Endometrial microvascular endothelial cells (primary cell): ENCODE results near the gene KCNJ10. TPM values are rescaled to one million over a fixed set of nuclear protein-coding genes. Genes with fewer than 3 reads are reported as not detected.

Experiments
- in situ Hi-C: cut with HindIII; loops from 2 replicates; pipeline ENCODE4 v1.10.0; 2017; ENCODE audit warnings: low sequenced_read_pairs, low pct_unique_long_range_greater_than_20kb; ENCODE audit errors: inconsistent ontology term
- total RNA-seq: library from RNA; depleted of rRNA; stranded (reverse); fragments of >200 nt; gene quantifications from one replicate; pipeline ENCODE4 v1.2.3, GENCODE V29; 2015; ENCODE audit errors: inconsistent ontology term

KCNJ10 gene
- total RNA-seq, 1 donor from 2014 or later, result not detected

DNA sequence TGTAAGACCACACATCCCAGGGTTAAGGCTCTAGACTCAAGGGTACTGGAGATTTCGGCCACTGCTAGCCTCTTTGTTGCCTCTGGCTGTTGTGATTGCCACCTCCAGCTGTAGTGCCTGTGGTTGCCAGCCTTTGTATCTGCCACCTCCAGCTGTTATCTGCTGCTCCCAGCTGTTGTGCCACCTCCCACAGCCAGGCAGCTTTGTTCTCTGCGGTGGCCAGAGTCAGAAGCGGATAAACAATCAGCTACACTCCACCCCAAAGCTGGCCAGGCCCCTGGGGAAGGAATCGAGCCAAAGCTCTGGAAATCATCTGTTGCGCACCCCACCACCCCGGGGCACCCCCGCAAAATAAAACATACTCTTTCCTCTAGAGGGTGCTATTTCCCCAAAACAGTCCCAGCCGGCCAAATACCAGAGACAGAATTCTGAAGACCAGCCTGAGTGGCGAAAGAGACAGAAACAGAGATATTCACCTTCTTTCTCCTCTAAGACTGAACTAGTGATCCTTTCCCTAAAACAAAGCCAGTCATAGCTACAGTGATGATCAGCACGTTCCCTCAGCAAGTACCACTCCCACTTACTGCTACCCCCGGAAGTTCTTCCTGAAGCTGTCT, 23.4 kb downstream of the KCNJ10 start:
- in situ Hi-C loops, result no loop called here

DNA sequence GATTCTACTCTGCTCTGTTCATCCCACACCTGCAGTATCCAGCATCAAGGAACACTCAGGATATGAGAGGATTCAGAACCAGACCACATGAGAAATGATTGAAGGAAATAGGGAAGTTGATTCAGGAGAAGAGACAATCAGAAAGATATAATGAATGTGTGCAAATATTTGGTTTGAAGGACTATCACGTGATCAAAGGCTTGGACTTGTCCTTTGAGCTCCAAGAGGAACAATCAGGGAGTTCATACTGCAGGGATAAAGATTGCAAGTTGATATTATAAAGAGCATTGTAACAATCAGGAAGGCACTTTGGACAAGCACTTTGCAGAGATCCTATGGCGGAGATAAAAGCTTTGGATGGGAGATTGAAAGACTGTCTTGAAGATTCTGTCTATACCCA, 24.3 kb downstream of the KCNJ10 start:
- in situ Hi-C loops, result no loop called here

DNA sequence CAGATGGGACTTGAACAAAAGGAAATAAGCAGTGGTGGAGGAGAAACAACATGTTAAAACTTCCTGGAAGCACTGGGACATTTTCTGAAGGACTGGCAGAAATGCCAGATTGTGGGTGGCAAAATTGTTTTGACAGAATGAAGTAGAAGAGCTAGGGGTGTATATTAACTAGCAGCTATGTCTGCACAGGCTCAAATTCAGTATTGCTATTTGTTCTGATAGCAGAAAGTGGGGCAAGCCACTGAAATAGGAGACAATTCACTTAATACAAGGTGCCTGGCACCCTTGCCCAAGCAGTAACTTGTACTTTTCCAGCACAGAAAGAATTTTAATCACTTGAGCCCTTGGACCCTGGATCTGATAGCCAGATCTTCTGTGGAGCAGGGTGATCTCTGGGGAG, 26.4 kb downstream of the KCNJ10 start:
- in situ Hi-C loops, result no loop called here

DNA sequence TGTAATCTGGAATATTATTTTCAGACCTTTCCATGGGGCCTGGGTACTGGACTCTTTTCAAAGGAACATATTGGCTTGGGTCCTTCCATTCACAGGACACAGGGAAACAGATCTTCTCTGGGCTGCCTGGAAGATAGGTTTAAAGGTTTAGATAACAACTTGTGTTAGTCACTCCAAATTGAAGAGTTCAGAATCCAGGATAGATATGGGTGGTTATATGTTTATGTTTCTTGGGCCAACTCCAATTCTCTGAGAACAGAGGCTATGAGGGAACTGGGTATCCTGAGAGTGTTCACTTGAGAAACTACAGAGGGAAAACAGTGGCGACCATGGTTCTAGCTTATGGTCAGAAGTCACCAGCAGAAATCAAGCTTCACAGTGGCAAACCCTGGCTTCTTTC, 29.5 kb downstream of the KCNJ10 start:
- in situ Hi-C loops, result no loop called here

DNA sequence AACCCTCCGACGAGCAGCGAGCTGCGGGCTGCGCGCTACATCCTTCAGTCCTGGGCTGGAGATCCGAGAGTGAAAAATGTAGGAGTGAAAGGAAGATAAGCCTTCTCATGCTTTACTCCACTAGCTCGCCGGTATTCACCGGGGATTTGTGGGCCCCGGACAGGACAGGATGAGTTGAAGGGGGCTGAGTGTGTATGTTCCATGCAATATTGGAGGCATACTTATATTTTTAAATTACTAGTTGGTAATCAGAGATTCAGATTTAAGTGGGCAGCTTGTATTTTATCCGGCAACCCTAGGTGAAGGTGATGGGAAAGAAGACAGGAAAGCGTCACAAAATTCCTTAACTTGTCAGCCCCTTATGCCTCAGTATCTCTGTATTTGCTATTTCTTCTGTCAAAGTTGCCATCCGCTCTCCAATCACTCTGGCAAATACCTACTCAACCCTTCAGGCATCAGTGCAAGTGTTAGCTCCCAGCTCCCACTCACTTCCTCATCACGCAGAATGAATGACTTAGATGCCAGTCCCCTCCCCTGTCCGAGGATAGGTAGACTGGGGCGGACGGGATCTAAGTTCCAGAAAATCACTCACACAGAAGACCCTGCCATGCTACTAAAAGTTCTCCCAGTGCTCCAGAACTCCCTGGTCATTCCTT, 37.7 kb downstream of the KCNJ10 start:
- in situ Hi-C loops, result no loop called here

DNA sequence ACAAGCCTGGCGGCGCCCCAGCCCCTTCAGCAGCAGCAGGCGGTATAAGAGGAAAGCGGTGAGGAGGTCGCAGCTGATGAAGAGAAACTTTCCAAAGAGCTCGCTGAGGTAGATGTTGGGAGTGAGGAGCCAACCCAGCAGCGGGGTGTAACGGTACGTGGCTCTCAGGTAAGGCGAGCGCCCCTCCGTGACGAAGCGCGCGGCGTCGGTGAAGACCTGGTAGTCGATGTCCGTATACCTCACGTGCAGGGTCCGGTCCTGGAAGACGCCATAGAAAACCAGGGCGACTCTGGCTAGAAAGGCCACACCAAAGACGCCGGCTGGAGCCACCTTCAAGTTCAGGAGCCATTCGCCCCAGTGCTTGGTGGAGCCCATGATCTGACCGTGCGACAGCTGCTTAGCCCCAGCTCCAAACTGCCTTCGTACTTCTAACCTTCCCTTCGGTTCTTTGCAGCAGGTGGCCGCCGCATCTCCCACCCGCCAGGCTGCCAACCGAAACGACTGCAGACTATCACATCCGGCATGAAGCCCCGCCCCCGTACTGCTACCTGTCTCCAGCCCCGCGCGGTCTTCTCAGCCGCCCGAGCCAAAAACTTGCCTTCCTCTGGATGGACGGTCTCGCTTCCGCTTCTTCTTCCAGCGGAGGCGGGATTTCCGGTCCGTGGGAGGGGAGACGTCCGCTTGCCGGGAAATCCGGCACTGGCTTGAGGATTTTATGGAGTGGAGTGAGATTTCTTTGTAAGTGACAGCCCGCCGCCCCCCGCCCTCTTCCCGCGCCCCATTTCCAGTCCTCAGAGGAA, 38.4 kb downstream of the KCNJ10 start, which contains the start of gene PIGM:
Gene PIGM, minus strand, starts transcription at position 626 of the 800 bp plus-strand sequence. Its CDS starts 251 bp downstream, at position 375.
- in situ Hi-C loops, result no loop called here

DNA sequence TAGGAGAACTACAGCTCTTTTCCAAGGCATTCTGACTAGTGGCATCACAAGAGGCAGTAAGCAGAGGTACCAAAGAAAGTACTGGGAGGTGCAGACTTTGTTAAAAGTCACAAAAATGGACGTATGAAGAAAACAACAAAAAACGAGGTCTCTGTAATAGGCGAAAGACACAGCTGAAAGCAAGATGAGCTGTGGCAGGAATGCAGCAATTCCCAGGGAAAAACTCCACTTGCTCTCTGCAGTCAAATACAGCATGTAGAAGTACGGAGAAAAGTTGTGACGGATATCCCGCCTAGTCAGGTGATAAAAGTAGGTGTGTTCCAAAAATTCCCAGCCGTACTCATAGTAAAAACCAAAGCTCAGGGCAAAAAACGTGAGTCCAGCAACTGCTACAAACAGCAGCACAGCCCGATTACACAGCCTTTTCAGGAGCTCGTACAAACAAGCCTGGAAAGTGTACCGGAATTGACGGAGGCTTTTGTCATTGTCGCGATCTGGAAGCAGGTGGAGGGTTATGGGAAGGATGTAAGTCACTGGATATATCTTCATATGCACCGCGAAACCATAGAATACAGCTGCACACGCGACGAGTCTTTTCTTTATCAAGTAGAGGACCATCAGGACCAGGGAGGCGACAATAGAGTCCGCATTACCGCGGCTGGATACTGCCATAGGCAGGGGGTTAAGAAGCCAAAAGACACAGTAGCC, 39.1 kb downstream of the KCNJ10 start:
- in situ Hi-C loops, result no loop called here

DNA sequence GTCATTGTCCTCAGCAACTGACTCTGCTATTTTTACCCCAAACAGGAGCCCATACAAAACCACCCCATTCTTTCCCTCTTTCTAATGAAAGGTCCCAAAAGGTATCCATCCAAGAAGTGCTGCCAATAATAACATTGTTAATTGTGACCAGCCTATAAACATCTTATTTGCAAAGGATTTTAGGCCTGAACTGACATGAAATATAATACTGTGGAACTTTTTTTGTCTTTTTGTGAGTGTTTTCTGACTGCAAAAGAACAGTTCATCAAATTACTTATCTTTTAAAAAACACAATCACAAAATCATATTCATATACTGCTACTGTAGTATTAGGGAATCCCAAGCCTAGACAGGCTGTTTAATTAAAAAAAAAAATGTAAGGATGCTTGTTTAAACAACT, 41.5 kb downstream of the KCNJ10 start:
- in situ Hi-C loops, result no loop called here

DNA sequence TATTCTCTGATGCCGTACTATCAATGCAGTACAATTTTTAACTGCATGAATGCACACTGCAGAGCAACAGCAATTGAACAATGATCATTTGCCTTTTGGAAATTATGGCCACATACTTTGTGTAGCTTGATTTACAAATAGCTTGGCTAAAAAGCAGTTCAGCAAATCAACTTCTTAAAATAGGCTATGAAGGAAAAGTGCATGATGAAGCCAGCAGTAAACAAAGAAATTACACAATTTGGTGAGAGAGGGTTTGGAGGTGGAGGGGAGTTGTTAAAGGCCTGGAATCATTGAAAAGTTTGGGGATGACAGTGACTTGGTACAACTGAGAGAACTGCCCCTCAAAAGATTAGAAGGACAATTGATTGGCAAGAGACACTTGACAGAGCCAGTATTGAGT, 44.6 kb downstream of the KCNJ10 start:
- in situ Hi-C loops, result no loop called here

DNA sequence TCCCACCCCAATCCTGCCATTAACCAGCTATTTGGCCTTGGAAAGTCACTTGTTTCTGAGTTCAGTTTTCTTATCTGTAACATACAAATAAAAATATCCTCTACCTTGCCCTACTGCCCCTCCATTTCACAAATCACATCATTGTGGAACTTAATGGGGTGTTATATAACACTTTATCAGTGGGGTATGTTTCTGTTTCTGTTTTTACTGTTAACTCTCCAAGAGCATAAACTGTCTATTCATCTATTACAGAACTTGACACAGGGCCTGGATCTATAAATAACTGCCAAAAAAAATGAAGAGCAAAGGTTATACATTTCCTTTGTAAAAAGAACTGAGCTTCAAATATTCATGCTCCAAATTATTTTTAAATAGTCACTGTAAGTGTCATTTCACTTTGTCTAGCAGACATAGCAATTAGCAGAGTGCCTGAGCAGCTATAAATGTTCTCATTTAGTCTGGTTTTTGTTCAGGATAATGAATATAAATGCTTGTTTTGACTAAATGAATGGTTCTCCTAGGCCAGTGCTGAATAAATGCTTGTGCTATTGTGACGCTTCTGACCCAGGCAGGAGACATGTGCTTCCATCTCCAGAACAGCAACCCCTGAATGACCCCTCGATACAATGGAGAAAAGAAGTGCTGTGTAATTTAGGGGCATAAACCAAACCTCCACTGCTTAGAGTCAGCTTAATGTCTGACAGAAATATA, 45.6 kb downstream of the KCNJ10 start:
- in situ Hi-C loops, result no loop called here

DNA sequence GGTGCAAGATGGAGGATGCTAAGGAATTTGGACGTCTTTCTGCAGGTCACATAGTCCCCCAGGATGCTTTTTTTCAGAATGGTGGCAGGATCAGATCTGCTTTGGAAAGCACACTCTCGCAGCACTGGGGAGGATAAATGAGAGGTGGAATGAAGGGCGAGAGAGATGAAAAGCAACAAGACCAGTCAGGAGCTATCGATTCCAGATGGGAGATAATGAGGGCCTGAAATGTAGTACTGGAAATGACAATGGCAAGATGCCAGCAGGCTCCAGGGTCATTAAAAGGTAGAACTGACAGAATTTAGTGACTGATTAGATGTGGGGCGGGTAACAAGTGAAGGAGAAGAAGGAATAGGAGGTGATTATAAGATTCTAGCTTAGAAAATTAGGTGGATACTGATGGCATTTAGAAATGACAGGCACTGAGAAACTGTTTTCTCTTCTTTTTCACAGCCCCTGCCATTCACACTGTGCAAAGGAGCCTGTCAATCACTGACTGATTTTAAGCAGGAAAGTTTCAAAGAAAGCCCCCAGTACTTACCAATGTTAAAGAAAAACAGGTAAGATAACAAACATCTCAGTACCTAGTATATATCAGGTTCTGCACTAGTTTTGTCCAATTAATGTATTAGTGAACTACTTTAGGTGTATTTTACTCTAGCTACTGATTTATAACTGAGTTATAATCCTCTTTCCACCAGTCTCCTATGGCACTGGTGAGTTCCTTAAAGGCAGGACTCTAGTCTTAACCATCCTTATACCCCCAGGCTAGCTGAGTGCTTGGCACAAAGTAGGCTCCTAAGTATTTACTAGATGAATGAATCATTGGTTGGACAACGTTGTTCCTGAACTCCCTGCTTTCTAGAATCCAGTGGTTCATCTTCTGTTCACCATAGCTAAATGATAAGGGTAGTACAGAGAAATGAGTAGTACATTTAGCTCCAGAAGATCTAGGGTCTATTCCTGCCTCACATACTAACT, 47.3 kb downstream of the KCNJ10 start:
- in situ Hi-C loops, result no loop called here

DNA sequence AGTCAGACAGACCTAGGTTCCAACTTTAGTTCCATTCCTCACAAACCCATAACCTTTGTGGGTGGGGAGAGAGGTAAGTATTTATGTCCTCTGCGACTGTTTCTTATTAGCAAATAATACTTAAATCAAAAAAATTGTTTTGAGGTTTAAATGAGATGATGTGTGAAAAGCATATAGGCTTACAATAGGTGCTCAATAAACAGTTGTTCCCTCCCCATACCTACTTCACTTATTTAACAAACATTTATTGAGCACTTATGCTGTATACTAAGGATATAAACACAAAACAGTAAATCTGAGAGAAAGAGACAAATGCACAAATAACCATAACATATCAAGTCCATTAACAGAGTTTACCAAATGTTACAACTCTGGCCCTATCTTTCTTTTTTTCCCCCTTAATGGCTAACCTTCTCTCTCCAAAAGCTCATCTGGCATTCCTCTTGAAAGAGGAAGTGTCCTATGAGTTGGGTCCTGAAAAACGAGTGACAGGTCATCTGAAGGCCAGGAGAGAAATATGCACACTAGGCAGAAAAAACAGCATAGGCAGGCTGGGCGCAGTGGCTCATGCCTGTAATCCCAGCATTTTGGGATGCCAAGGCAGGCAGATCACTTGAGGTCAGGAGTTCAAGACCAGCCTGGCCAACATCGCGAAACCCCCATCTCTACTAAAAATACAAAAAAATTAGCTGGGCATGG, 48.4 kb downstream of the KCNJ10 start:
- in situ Hi-C loops, result no loop called here

DNA sequence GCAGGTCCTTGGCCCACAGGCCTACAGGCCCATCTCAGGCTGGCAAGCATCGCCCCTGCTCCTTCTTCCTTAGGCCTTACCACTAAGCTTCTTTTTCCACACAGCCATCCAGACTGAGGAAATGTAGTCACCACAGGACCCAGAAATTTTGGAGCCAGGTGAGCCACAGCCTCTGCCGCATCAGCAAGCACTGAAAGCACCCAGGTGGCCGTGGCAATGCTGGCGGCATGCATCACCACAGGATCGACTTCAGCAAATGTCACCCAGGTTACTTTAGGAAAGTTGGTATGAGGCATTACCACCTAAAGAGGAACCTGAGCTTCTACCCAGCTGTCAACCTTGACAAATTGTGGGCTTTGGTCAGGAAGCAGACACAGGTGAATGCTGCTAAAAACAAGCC, 49.8 kb downstream of the KCNJ10 start:
- in situ Hi-C loops, result no loop called here

DNA sequence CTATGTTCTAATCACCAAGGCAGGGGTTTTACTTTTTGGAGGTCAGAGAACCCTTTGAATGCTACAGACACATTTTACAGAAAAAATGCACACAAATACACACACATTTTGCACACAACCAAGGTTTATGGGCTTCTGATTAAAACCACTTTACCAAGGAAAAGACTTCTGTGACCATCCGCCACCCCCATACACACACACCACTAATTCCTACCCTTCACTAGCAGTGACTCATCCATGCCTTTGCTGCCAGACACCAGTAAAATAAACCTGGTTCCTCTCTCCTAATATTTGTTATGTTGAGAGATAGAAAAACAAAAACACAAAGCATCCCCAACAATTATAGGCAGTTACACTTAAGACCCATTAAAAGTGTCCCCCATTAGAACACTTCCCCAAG, 51.1 kb downstream of the KCNJ10 start:
- in situ Hi-C loops, result no loop called here

DNA sequence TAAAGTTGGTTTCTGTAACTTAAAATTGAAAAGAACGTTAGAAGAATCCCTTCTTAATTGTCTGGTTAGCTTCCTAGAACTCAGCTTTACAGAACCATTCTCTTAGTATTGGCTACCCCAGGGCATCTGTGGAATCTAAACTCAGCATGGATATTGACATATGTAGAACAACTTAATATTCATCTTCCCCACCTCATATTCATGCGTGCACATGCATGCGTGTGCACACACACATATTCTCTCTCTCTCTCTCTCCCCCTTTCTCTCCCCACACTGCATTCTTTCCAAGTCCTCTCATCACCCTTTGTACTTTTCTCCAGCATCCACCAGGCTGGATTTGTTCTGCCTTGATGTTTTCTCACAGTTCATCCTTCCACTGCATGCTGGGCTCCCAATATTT, 51.6 kb downstream of the KCNJ10 start:
- in situ Hi-C loops, result no loop called here

DNA sequence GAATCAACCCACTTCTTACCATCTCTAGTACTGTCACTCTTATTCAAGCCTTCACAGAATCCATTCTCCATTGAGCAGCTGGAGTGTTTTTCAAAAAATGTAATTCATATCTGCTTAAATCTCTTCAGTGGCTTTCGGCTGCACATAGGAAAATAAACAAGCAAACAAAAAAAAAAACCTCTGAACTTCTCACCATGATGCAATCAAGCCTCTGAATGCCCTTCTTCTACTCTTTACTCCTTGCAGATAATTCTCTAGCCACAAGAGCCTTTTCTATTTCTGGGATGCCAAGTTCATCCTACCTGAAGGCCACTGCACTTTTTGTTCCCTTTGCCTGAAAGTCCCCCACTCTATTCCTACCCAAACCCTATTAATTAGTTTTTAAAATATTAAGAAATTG, 52.4 kb downstream of the KCNJ10 start:
- in situ Hi-C loops, result no loop called here

DNA sequence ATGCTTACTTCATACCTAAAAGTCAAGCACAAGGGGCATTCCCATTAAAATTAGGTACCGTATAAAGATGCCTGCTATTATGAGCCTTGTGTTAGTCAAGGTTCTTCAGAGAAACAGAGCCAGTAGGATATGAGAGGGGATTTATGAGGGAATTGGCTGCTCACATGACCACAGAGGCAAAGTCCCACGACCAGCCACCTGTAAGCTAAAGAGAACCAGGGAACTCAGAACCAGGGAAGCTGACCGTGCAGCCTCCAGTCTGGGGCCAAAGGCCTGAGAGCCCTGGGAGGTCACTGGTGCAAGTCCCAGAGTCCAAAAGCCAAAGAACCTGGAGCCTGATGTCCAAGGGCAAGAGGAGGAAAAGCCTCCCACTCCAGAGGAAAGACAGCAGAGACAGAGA, 58.2 kb downstream of the KCNJ10 start:
- in situ Hi-C loops, result no loop called here
